Hematopoietic multipotent progenitor cell treated with erythropoietin and hydrocortisone succinate and interleukin-3 and kit ligand, for 17 days (in vitro differentiated cells): ENCODE measurements around the gene NUP188.
"Not testable (repeated sequence)": the region's sequence is repeated elsewhere in the genome, so short reads cannot be mapped to it uniquely, and the experiment has no call there.

Experiments used
- DNase-seq: peaks from one replicate; pipeline ENCODE4 v3.0.0-alpha.2; 2015; ENCODE audit warnings: low spot score

Gene NUP188

GRCh38 chr9:129028192-129028966 lies 80.9 kb downstream of the NUP188 start, which contains the start of gene SH3GLB2:
Gene SH3GLB2 (minus strand): TSS chr9:129028331. CDS start chr9:129028154, 177 bp downstream.
- DNase-seq, result peak; percentile 94

- no peak for DNase-seq
Observed at GRCh38 chr9:129030191-129030590, 82.7 kb downstream of the NUP188 start.

- DNase-seq, result no peak
Observed at GRCh38 chr9:129031514-129031913, 84.0 kb downstream of the NUP188 start.

- DNase-seq, result no peak
Observed at GRCh38 chr9:129032541-129033159, 85.2 kb downstream of the NUP188 start.

GRCh38 chr9:129033216-129033615 lies 85.7 kb downstream of the NUP188 start:
- DNase-seq, result peak; percentile 35

- DNase-seq, result not testable (repeated sequence)
Observed at GRCh38 chr9:129035838-129036237, 88.3 kb downstream of the NUP188 start.

- peak; percentile 97 for DNase-seq
Observed at GRCh38 chr9:129036241-129036922, 88.9 kb downstream of the NUP188 start, which contains the start of gene MIGA2. Gene MIGA2 (plus strand): TSS chr9:129036626. CDS start chr9:129040595, 3,969 bp downstream.

- DNase-seq, result peak; percentile 44
Observed at GRCh38 chr9:129036923-129037766, 89.6 kb downstream of the NUP188 start.

- DNase-seq, result no peak
Observed at GRCh38 chr9:129037767-129038098, 90.2 kb downstream of the NUP188 start.

- peak; percentile 16 for DNase-seq
Observed at GRCh38 chr9:129038109-129038852, 90.8 kb downstream of the NUP188 start.

GRCh38 chr9:129040113-129040643 lies 92.7 kb downstream of the NUP188 start:
- peak; percentile 57 for DNase-seq

- DNase-seq, result no peak
Observed at GRCh38 chr9:129042016-129042415, 94.5 kb downstream of the NUP188 start.

GRCh38 chr9:129052592-129052991 lies 105.1 kb downstream of the NUP188 start:
- no peak for DNase-seq

- DNase-seq, result no peak
Observed at GRCh38 chr9:129053020-129053419, 105.5 kb downstream of the NUP188 start.

GRCh38 chr9:129054163-129054851 lies 106.8 kb downstream of the NUP188 start:
- DNase-seq, result no peak
